ENCODE data around the gene SIRT2. TPM values are rescaled to one million over a fixed set of nuclear protein-coding genes. Genes with fewer than 3 reads are reported as not detected.
"Not testable (repeated sequence)": the region's sequence is repeated elsewhere in the genome, so short reads cannot be mapped to it uniquely, and the experiment has no call there.

SIRT2 gene
- polyA plus RNA-seq, 3 donors from 2014 or later: 96.8 to 114 (median 112) TPM

DNA sequence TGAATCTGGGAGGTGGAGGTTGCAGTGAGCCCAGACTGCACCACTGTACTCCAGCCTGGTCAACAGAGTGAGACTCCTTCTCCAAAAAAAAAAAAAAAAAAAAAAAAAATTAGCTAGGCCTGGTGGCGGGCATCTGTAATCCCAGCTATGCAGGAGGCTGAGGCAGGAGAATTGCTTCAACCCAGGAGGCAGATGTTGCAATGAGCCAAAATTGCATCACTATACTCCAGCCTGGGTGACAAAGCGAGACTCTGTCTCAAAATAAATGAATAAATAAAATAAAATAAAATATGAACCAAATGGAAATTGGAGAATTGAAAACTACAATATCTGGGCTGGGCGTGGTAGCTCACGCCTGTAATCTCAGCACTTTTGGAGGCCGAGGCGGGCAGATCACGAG lies 70.2 kb downstream of the SIRT2 start:
- Mint-ChIP-seq H3K4me1 (peaks cover 33 to 50% of the 10 kb centered on the region in 2 donors), H3K4me3 (peak overlapping the region in 1 of 5 donors; percentile 18), H3K36me3 (peaks cover 11 to 20% (median 11%) of the 10 kb centered on the region in 3 donors)
- H3K27ac Mint-ChIP-seq; H3K9me3 Mint-ChIP-seq; H3K27me3 Mint-ChIP-seq (ENCODE audit: low read depth in 3 of 3); DNase-seq: not testable (repeated sequence)

Other genes with a start within 250 kb of the SIRT2 start
- gene CAPN12, start 155.1 kb downstream of the SIRT2 start, polyA plus RNA-seq: 10 to 100 TPM; 25.7 to 72.8 (median 55.1) TPM
- gene LGALS7, start 126.1 kb downstream of the SIRT2 start, polyA plus RNA-seq: not detected
- not detected for gene LGALS7B, start 110.4 kb downstream of the SIRT2 start, polyA plus RNA-seq
- gene LGALS4, start 86.7 kb downstream of the SIRT2 start, polyA plus RNA-seq: not detected
- gene ECH1, start 67.8 kb downstream of the SIRT2 start, polyA plus RNA-seq: 100 to 1,000 TPM; 243 to 337 (median 327) TPM
- gene HNRNPL, start 49.6 kb downstream of the SIRT2 start, polyA plus RNA-seq: 10 to 100 TPM; 16.8 to 89.6 (median 69.0) TPM
- gene RINL, start 21.3 kb downstream of the SIRT2 start, polyA plus RNA-seq: 10 to 100 TPM; 20.3 to 64.9 (median 47.3) TPM
- 10 to 100 TPM; 10.0 to 31.1 (median 24.0) TPM for gene NFKBIB, start 351 bp upstream of the SIRT2 start, polyA plus RNA-seq
- not detected for gene CCER2, start 12.6 kb upstream of the SIRT2 start, polyA plus RNA-seq
- 10 to 100 TPM; 12.7 to 21.7 (median 19.6) TPM for gene SARS2, start 31.1 kb upstream of the SIRT2 start, polyA plus RNA-seq
- gene MRPS12, start 31.3 kb upstream of the SIRT2 start, polyA plus RNA-seq: 100 to 1,000 TPM; 120 to 175 (median 127) TPM
- gene FBXO17, start 76.1 kb upstream of the SIRT2 start, polyA plus RNA-seq: not detected
- gene FBXO27, start 132.9 kb upstream of the SIRT2 start, polyA plus RNA-seq: under 1 TPM in 1 of 3 donors, not detected in 2; 0.48 TPM
- not detected for gene ACP7, start 184.8 kb upstream of the SIRT2 start, polyA plus RNA-seq
- gene PAK4, start 226.2 kb upstream of the SIRT2 start, polyA plus RNA-seq: 1 to 10 TPM in 2 of 3 donors, under 1 TPM in 1; 0.68 to 2.1 (median 1.5) TPM

Data from immature natural killer cell (primary cell).